Gastrocnemius medialis (tissue), 4 donors: ENCODE measurements around the gene MEN1.

ENCODE experiments used
- CTCF ChIP-seq, 5 experiments: fragments of 450-650 bp in 3 of 5; fragments of 200-600 bp in 2 of 5; sonication (generic) in 2 of 5; IDR thresholded peaks in 4 of 5; conservative IDR thresholded peaks in 1 of 5; 1 replicate in 4 of 5; 2 replicates in 1 of 5; pipeline ENCODE4 v1.5.1; 2016 to 2019; ENCODE audit warnings: antibody characterized with exemption in 5 of 5, mild to moderate bottlenecking in 3 of 5, moderate library complexity in 3 of 5
- POLR2A ChIP-seq, 2 donors: fragments of 450-650 bp; IDR thresholded peaks; one replicate each; pipeline ENCODE4 v1.6.1; 2017; ENCODE audit warnings: antibody characterized with exemption in 2 of 2, mild to moderate bottlenecking in 2 of 2, moderate library complexity in 2 of 2

- no peak for TF ChIP-seq CTCF (IDR thresholded peaks at IDR 0.05 in 4 of 5, conservative IDR thresholded peaks at IDR 0.05 in 1 of 5)
- TF ChIP-seq POLR2A (IDR thresholded peaks at IDR 0.05): no peak
Measured at GRCh38 chr11:64836448-64837072, 26.2 kb upstream of the MEN1 start.
